Esophagus muscularis mucosa (tissue), 3 donors: ENCODE measurements around the gene ZNF768.

ENCODE experiments used
- POLR2A ChIP-seq: fragments of 450-650 bp; IDR thresholded peaks from one replicate; pipeline ENCODE4 v1.6.1; 2017; ENCODE audit warnings: antibody characterized with exemption, moderate library complexity, mild to moderate bottlenecking, low read depth
- POLR2AphosphoS5 ChIP-seq, 2 donors: sonication (generic); formaldehyde crosslinking; IDR thresholded peaks; one replicate each; pipeline ENCODE4 v1.6.1; 2017; ENCODE audit warnings: antibody characterized with exemption in 2 of 2
- TF ChIP-seq, protein P1 (sequence below), 3 experiments: fragments of 200-600 bp in 2 of 3; fragments of 450-650 bp in 1 of 3; sonication (generic) in 2 of 3; IDR thresholded peaks; one replicate each; pipeline ENCODE4 v1.5.1; 2017 to 2019; ENCODE audit warnings: antibody characterized with exemption in 3 of 3, mild to moderate bottlenecking in 2 of 3, moderate library complexity in 1 of 3

DNA sequence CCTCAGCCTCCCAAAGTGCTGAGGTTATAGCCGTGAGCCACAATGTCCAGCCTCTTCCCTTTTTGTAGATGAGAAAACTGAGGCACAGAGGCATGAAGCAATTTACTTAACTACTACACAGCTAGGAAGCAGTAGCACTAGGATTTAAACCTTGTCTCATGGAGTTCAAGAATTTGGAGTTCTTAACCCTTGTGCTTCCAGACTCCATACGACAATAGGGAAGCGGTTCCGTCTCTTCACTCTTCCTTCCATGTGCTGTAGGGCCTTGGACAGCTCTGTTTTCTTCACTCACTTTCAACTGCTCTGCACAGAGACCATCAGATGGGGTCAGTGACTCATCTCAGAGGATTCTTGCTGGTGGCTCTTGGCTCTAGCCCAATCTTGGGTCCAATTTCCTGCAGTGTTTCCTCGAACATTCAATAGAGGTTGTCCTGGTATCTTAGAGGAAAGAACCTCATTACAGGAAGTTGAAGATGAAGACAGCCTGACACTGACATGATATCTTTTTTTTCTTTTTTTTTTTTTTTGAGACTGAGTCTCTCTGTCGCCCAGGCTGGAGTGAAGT is 34.5 kb downstream of the ZNF768 start:
- TF ChIP-seq, protein P1, sequence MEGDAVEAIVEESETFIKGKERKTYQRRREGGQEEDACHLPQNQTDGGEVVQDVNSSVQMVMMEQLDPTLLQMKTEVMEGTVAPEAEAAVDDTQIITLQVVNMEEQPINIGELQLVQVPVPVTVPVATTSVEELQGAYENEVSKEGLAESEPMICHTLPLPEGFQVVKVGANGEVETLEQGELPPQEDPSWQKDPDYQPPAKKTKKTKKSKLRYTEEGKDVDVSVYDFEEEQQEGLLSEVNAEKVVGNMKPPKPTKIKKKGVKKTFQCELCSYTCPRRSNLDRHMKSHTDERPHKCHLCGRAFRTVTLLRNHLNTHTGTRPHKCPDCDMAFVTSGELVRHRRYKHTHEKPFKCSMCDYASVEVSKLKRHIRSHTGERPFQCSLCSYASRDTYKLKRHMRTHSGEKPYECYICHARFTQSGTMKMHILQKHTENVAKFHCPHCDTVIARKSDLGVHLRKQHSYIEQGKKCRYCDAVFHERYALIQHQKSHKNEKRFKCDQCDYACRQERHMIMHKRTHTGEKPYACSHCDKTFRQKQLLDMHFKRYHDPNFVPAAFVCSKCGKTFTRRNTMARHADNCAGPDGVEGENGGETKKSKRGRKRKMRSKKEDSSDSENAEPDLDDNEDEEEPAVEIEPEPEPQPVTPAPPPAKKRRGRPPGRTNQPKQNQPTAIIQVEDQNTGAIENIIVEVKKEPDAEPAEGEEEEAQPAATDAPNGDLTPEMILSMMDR (IDR thresholded peaks at IDR 0.05) = no peak
- no peak for TF ChIP-seq POLR2A
- TF ChIP-seq POLR2AphosphoS5 (IDR thresholded peaks at IDR 0.05) = no peak
